ENCODE data around the gene CDK17.

The CDK17 gene

GRCh38 chr12:96399919-96400630 lies at the start of gene CDK17:
Gene CDK17, minus strand, starts transcription at chr12:96400439. Its CDS starts 65,603 bp downstream, at chr12:96334836.
- Histone ChIP-seq H3K27me3 (ENCODE audit: insufficient read depth, low read length) (no peaks in the 10 kb centered on the region), H3K4me3 (ENCODE audit: low read depth, low read length) (peak within 1 kb of the TSS; percentile 86), H3K4me1 (ENCODE audit: control insufficient read depth, insufficient read depth, low read length, unreplicated experiment) (peaks cover 34% of the 10 kb centered on the region), H2AFZ (ENCODE audit: low read length, unreplicated experiment) (peak within 1 kb of the TSS; percentile 76), H3K27ac (ENCODE audit: low read depth, low read length) (peak within 1 kb of the TSS; percentile 97), H3K36me3 (ENCODE audit: insufficient read depth, low read length) (no peaks in the 10 kb centered on the region), H3K79me2 (ENCODE audit: control insufficient read depth, insufficient read depth, low read length, unreplicated experiment) (peaks cover 49% of the 10 kb centered on the region)

GRCh38 chr12:96448300-96448699 lies 48.1 kb upstream of the CDK17 start:
- Histone ChIP-seq H2AFZ (ENCODE audit: low read length, unreplicated experiment) (no peak overlapping the region), H3K27me3 (ENCODE audit: insufficient read depth, low read length) (no peaks in the 10 kb centered on the region), H3K4me3 (ENCODE audit: low read depth, low read length) (no peak overlapping the region), H3K4me1 (ENCODE audit: control insufficient read depth, insufficient read depth, low read length, unreplicated experiment) (peaks cover 32% of the 10 kb centered on the region), H3K79me2 (ENCODE audit: control insufficient read depth, insufficient read depth, low read length, unreplicated experiment) (no peaks in the 10 kb centered on the region), H3K27ac (ENCODE audit: low read depth, low read length) (peak overlapping the region; percentile 34; the same call in 1 of the 2 replicates), H3K36me3 (ENCODE audit: insufficient read depth, low read length) (no peaks in the 10 kb centered on the region)

- Histone ChIP-seq H3K4me1 (ENCODE audit: control insufficient read depth, insufficient read depth, low read length, unreplicated experiment) (peaks cover 32% of the 10 kb centered on the region), H3K36me3 (ENCODE audit: insufficient read depth, low read length) (no peaks in the 10 kb centered on the region), H2AFZ (ENCODE audit: low read length, unreplicated experiment) (no peak overlapping the region), H3K4me3 (ENCODE audit: low read depth, low read length) (no peak overlapping the region), H3K27ac (ENCODE audit: low read depth, low read length) (peak overlapping the region; percentile 99), H3K27me3 (ENCODE audit: insufficient read depth, low read length) (no peaks in the 10 kb centered on the region), H3K79me2 (ENCODE audit: control insufficient read depth, insufficient read depth, low read length, unreplicated experiment) (no peaks in the 10 kb centered on the region)
These were observed 47.0 kb upstream of the CDK17 start for GRCh38 chr12:96447256-96447655.

GRCh38 chr12:96445691-96446583 lies 45.7 kb upstream of the CDK17 start:
- Histone ChIP-seq H3K79me2 (ENCODE audit: control insufficient read depth, insufficient read depth, low read length, unreplicated experiment) (no peaks in the 10 kb centered on the region), H2AFZ (ENCODE audit: low read length, unreplicated experiment) (peak overlapping the region; percentile 60), H3K27me3 (ENCODE audit: insufficient read depth, low read length) (no peaks in the 10 kb centered on the region), H3K4me1 (ENCODE audit: control insufficient read depth, insufficient read depth, low read length, unreplicated experiment) (peaks cover 32% of the 10 kb centered on the region), H3K27ac (ENCODE audit: low read depth, low read length) (peak overlapping the region; percentile 99), H3K36me3 (ENCODE audit: insufficient read depth, low read length) (no peaks in the 10 kb centered on the region), H3K4me3 (ENCODE audit: low read depth, low read length) (peak overlapping the region; percentile 42)

- Histone ChIP-seq H3K36me3 (ENCODE audit: insufficient read depth, low read length) (no peaks in the 10 kb centered on the region), H3K27ac (ENCODE audit: low read depth, low read length) (peak overlapping the region; percentile 99), H2AFZ (ENCODE audit: low read length, unreplicated experiment) (no peak overlapping the region)
These were observed 44.2 kb upstream of the CDK17 start for GRCh38 chr12:96444399-96444798.

GRCh38 chr12:96442906-96443305 lies 42.7 kb upstream of the CDK17 start:
- H3K27ac ChIP-seq (ENCODE audit: low read depth, low read length), result no peak overlapping the region
- H3K79me2 ChIP-seq (ENCODE audit: control insufficient read depth, insufficient read depth, low read length, unreplicated experiment), result no peaks in the 10 kb centered on the region
- no peak overlapping the region for H3K4me3 ChIP-seq (ENCODE audit: low read depth, low read length)
- no peak overlapping the region for H2AFZ ChIP-seq (ENCODE audit: low read length, unreplicated experiment)
- H3K27me3 ChIP-seq (ENCODE audit: insufficient read depth, low read length), result no peaks in the 10 kb centered on the region
- H3K4me1 ChIP-seq (ENCODE audit: control insufficient read depth, insufficient read depth, low read length, unreplicated experiment), result peaks cover 30% of the 10 kb centered on the region
- H3K36me3 ChIP-seq (ENCODE audit: insufficient read depth, low read length), result no peaks in the 10 kb centered on the region

More at GRCh38 chr12:96444399-96444798, 44.2 kb upstream of the CDK17 start:
- H3K79me2 ChIP-seq (ENCODE audit: control insufficient read depth, insufficient read depth, low read length, unreplicated experiment), result no peaks in the 10 kb centered on the region
- H3K4me1 ChIP-seq (ENCODE audit: control insufficient read depth, insufficient read depth, low read length, unreplicated experiment), result peaks cover 32% of the 10 kb centered on the region
- no peaks in the 10 kb centered on the region for H3K27me3 ChIP-seq (ENCODE audit: insufficient read depth, low read length)
- H3K4me3 ChIP-seq (ENCODE audit: low read depth, low read length), result no peak overlapping the region

- peaks cover 29% of the 10 kb centered on the region for H3K4me1 ChIP-seq (ENCODE audit: control insufficient read depth, insufficient read depth, low read length, unreplicated experiment)
- no peak overlapping the region for H3K4me3 ChIP-seq (ENCODE audit: low read depth, low read length)
- H3K79me2 ChIP-seq (ENCODE audit: control insufficient read depth, insufficient read depth, low read length, unreplicated experiment), result no peaks in the 10 kb centered on the region
- H2AFZ ChIP-seq (ENCODE audit: low read length, unreplicated experiment), result no peak overlapping the region
- no peaks in the 10 kb centered on the region for H3K36me3 ChIP-seq (ENCODE audit: insufficient read depth, low read length)
- no peak overlapping the region for H3K27ac ChIP-seq (ENCODE audit: low read depth, low read length)
- no peaks in the 10 kb centered on the region for H3K27me3 ChIP-seq (ENCODE audit: insufficient read depth, low read length)
These were observed 41.6 kb upstream of the CDK17 start for GRCh38 chr12:96441816-96442215.

GRCh38 chr12:96438330-96438729 lies 38.1 kb upstream of the CDK17 start:
- Histone ChIP-seq H3K36me3 (ENCODE audit: insufficient read depth, low read length) (no peaks in the 10 kb centered on the region), H3K4me3 (ENCODE audit: low read depth, low read length) (no peak overlapping the region), H2AFZ (ENCODE audit: low read length, unreplicated experiment) (peak overlapping the region; percentile 39), H3K79me2 (ENCODE audit: control insufficient read depth, insufficient read depth, low read length, unreplicated experiment) (no peaks in the 10 kb centered on the region), H3K27ac (ENCODE audit: low read depth, low read length) (0 out of 2 replicates have a peak overlapping the region, but pooled peaks have one; percentile 17), H3K4me1 (ENCODE audit: control insufficient read depth, insufficient read depth, low read length, unreplicated experiment) (peaks cover 14% of the 10 kb centered on the region), H3K27me3 (ENCODE audit: insufficient read depth, low read length) (no peaks in the 10 kb centered on the region)

GRCh38 chr12:96437171-96437445 lies 36.9 kb upstream of the CDK17 start:
- no peaks in the 10 kb centered on the region for H3K27me3 ChIP-seq (ENCODE audit: insufficient read depth, low read length)
- H2AFZ ChIP-seq (ENCODE audit: low read length, unreplicated experiment), result peak overlapping the region; percentile 83
- no peak overlapping the region for H3K4me3 ChIP-seq (ENCODE audit: low read depth, low read length)
- no peaks in the 10 kb centered on the region for H3K36me3 ChIP-seq (ENCODE audit: insufficient read depth, low read length)
- H3K79me2 ChIP-seq (ENCODE audit: control insufficient read depth, insufficient read depth, low read length, unreplicated experiment), result no peaks in the 10 kb centered on the region
- H3K27ac ChIP-seq (ENCODE audit: low read depth, low read length), result no peak overlapping the region
- H3K4me1 ChIP-seq (ENCODE audit: control insufficient read depth, insufficient read depth, low read length, unreplicated experiment), result peaks cover 14% of the 10 kb centered on the region

GRCh38 chr12:96436366-96437170 lies 36.3 kb upstream of the CDK17 start:
- Histone ChIP-seq H2AFZ (ENCODE audit: low read length, unreplicated experiment) (peak overlapping the region; percentile 83), H3K4me1 (ENCODE audit: control insufficient read depth, insufficient read depth, low read length, unreplicated experiment) (peaks cover 14% of the 10 kb centered on the region), H3K79me2 (ENCODE audit: control insufficient read depth, insufficient read depth, low read length, unreplicated experiment) (no peaks in the 10 kb centered on the region), H3K27me3 (ENCODE audit: insufficient read depth, low read length) (no peaks in the 10 kb centered on the region), H3K36me3 (ENCODE audit: insufficient read depth, low read length) (no peaks in the 10 kb centered on the region), H3K4me3 (ENCODE audit: low read depth, low read length) (no peak overlapping the region), H3K27ac (ENCODE audit: low read depth, low read length) (no peak overlapping the region)
